H7 (cell line): ENCODE measurements around the gene WNT9A. TPM values are rescaled to one million over a fixed set of nuclear protein-coding genes. Genes with fewer than 3 reads are reported as not detected.

Experiments used
- DNase-seq: peaks from one replicate; pipeline ENCODE4 v3.0.0; 2012
- H3K27me3 ChIP-seq: 2 replicates; pipeline ENCODE4 v1.6.0; 2011; ENCODE audit warnings: mild to moderate bottlenecking, low read length; ENCODE audit not compliant: control insufficient read depth, insufficient read depth
- H3K36me3 ChIP-seq: replicated peaks from 2 replicates; pipeline ENCODE4 v1.5.1; 2011; ENCODE audit warnings: low read length; ENCODE audit not compliant: control insufficient read depth, insufficient read depth
- H3K4me3 ChIP-seq: 2 replicates; pipeline ENCODE4 v1.5.1; 2011; ENCODE audit warnings: low read depth, mild to moderate bottlenecking, control low read depth, low read length, moderate library complexity; ENCODE audit not compliant: insufficient read depth
- total RNA-seq: library from RNA; depleted of rRNA; stranded (reverse); fragments of >200 nt; shearing (Covaris generic); gene quantifications from 2 replicates; pipeline ENCODE4 v1.2.3, GENCODE V29; 2014

WNT9A gene
- total RNA-seq, 1 experiment from 2014 or later, result 3.2 TPM

DNA sequence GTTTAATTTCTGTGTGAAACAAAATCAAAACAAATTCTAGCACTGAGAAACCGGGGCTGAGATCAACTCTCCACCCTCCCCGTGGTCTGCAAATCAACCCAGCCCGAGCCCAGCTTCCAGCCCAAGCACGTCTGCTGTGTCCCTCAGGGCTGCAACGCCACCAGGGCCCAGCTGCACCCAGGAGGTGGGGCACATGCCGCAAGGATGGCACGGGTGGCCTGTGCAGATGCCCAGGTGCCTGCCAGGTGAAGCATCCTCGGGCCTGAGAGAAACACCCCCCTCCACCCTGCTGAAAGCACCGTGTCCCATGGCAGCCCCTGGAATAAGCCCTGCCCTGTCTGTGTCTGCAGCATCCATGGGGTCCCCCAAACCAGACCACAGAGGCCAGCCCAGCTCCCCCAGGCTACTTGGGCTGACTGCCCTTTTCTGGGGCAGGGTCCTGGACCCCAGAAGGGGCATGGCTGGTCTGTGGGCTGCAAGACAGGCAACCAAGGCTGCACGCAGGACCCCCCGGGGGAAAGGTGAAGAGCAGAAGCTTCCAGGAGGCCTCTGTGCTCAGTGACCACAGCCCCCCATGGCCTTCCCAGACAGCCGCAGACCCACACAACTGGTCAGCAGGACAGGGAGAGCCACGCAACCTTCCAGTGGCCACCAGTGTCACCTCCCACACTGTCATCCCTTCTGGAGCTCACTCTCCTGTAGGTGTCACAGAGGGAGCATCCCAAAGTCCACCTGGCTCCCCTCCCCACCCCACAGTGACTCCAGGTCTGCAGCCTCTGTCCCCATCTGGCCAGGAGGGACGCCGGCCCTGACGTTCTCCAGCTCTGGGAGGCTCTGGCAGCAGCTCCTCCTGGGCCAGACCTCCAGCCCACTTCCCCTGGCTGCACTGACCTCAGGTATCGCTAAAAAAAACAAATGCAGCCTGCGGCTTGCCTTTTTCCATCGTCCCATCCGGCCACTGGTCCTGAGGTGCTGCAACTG lies 7.7 kb downstream of the WNT9A start:
- Histone ChIP-seq H3K36me3 (no peaks in the 10 kb centered on the region; the same call in 1 of the 2 replicates), H3K27me3 (no peaks in the 10 kb centered on the region), H3K4me3 (no peak overlapping the region)
- DNase-seq, result peak; percentile 26

DNA sequence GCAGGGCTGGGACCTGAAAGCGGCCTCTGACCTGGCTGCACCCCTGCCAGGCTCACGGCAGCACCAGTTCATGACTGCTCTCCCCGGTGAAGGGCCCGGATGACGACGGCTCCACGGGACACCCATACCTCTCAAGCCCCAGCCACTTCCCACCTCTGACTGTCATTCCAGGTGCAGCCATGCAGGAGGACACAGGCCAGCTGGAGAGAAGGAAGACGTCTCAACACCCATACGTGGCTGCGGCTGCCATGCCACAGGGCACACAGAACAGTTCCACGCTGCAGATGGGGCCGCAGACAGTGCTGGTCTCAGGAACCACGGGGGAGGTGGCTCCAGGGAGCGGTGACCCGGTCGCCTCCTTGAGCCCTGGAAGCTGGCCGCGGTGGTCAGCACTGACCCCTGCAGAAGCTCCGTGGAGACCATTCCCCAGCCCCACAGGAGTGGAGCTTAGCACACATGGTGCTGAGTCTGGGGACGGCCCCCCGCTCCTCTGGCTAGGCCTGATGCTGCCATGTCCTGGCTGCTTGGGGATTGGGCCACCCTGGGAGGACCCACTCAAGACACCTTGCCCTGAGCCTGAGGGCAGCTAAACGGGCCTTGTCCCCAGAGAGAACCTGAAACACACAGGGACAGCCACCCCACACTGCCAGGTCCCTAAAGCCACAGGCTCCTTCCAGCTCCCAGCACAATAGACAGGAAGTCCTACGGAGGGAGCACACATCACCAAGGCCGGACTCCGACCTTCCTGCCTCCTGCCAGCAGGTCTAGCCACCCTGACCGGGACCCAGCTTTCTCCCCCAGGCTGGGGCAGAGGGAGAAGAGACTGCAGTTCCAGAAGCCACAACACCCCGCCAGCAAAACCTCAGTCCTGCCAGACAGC lies 8.6 kb downstream of the WNT9A start:
- Histone ChIP-seq H3K27me3 (no peaks in the 10 kb centered on the region), H3K4me3 (no peak overlapping the region), H3K36me3 (no peaks in the 10 kb centered on the region; the same call in 1 of the 2 replicates)
- DNase-seq, result peak; percentile 41

DNA sequence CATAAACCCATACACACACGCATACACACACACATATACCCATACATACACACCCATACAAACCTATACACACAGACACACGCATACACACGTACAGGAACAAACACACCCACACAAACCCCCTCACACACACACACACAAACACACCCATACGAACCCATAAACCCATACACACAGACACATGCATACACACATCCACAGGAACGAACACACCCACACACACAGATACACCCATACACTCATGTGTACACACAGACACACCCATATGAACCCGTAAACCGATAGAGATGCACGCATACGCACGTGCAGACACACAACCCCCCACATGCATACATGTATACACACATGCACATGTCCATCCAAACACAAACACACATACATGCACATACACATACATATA lies 9.5 kb downstream of the WNT9A start:
- no peaks in the 10 kb centered on the region; the same call in 1 of the 2 replicates for H3K36me3 ChIP-seq
- no peak for DNase-seq
- no peak overlapping the region for H3K4me3 ChIP-seq
- no peaks in the 10 kb centered on the region for H3K27me3 ChIP-seq

GRCh38 chr1:227937838-227938145 lies 9.9 kb downstream of the WNT9A start:
- peak; percentile 15 for DNase-seq
- H3K27me3 ChIP-seq, result no peaks in the 10 kb centered on the region
- H3K36me3 ChIP-seq, result no peaks in the 10 kb centered on the region; the same call in 1 of the 2 replicates
- no peak overlapping the region for H3K4me3 ChIP-seq

DNA sequence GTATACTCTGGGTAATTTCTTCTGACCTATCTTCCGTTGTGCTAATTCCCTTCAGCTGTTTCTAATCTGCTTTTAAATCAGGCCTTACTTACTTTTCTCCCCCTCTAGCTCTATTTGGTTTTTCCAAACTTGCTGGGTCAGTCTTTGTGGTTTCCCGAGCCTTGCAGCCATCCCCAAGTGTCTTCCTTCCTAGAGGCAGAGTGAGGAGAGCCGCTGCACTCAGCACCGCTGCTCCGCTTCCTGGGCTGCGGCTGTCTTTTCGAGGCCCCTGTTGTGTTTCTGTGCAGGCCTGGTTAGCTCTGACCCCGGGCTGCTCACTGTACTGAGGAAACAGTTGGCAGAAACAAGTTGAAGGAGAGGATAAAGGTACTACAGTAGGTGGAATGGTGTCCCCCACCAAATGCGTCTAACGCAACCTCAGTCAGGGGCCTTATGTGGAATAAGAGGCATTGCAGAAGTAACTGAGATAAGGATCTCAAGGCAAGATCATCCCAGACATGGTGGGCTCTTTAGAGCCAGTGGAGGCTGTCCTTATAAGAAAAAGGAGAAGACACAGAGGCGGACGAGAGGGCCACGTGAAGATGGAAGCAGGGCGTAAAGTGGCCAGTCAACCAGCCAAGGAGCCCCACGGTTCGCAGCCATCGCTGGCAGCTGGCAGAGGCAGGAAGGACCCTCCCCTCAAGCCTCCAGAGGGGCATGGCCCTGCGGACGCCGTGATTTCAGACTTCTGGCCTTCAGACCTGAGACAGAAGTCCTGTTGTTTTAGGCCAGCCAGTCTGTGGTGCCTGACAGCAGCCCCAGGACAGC lies 10.5 kb downstream of the WNT9A start:
- peak; percentile 6 for DNase-seq
- no peak overlapping the region for H3K4me3 ChIP-seq
- H3K27me3 ChIP-seq, result no peaks in the 10 kb centered on the region
- H3K36me3 ChIP-seq, result no peaks in the 10 kb centered on the region; the same call in 1 of the 2 replicates

DNA sequence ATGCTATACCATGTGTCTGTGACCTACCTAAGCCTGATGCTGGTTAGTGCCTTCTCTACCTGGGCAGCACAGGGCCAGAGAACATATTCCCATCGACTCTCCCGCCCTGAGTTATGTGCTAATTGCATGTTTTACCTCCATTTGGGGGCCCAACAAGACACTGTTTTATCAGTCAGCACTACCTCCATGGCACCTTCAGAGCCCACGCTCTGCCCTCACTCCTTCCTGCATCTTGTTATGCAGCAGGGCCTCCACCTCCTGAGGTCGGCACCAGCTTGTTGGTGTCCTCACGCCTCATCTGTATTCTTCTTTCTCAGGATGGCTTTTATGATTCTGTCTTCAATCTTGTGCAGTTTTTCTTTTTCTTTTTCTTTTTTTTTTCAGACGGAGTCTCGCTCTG lies 11.9 kb downstream of the WNT9A start:
- H3K27me3 ChIP-seq, result no peaks in the 10 kb centered on the region
- DNase-seq, result peak; percentile 1
- H3K4me3 ChIP-seq, result no peak overlapping the region
- no peaks in the 10 kb centered on the region; the same call in 1 of the 2 replicates for H3K36me3 ChIP-seq

DNA sequence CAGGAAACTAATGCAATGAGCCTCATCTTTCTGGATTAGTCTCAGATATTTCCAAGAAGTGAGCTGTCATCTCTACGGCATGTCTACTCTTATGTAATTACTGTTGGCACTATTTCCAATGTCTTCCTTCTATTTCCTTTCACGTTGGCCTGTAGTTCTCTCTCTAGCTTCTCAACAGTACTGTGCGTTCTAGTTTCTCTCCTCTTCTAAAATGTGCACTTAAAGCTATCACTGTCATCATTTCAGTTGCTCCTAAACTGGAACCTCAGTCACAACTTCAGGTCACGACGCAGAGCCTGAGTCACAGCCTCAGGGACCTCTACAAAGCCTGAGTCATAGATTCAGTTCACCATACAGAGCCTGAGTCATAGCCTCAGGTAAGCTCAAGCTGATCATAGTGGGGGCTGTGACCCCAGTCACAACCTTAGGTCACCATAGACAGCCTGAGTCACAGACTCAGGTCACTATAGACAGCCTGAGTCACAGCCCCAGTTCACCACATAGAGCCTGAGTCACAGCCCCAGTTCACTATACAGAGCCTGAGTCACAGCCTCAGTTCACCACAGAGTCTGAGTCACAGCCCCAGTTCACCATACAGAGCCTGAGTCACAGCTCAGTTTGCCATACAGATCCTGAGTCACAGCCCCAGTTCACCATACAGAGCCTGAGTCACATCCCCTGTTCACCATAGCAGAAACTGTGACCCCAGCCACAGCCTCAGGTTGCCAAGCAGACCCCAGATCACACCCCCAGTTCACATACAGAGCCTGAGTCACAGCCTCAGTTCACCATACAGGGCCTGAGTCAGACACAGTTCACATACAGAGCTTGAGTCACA lies 13.0 kb downstream of the WNT9A start:
- DNase-seq, result no peak
- no peak overlapping the region for H3K4me3 ChIP-seq
- no peaks in the 10 kb centered on the region; the same call in 1 of the 2 replicates for H3K36me3 ChIP-seq
- H3K27me3 ChIP-seq, result no peaks in the 10 kb centered on the region

GRCh38 chr1:227929751-227930472 lies 17.8 kb downstream of the WNT9A start:
- Histone ChIP-seq H3K4me3 (no peak overlapping the region), H3K36me3 (no peaks in the 10 kb centered on the region), H3K27me3 (no peaks in the 10 kb centered on the region)
- no peak for DNase-seq

- DNase-seq, result peak; percentile 18
- no peak overlapping the region for H3K4me3 ChIP-seq
- no peaks in the 10 kb centered on the region for H3K36me3 ChIP-seq
- H3K27me3 ChIP-seq, result no peaks in the 10 kb centered on the region
These were observed 18.8 kb downstream of the WNT9A start for GRCh38 chr1:227928811-227929375.

- no peaks in the 10 kb centered on the region for H3K27me3 ChIP-seq
- no peaks in the 10 kb centered on the region for H3K36me3 ChIP-seq
- no peak overlapping the region for H3K4me3 ChIP-seq
- DNase-seq, result peak; percentile 51
These were observed 19.6 kb downstream of the WNT9A start for GRCh38 chr1:227927971-227928741.

- Histone ChIP-seq H3K4me3 (no peak overlapping the region), H3K36me3 (no peaks in the 10 kb centered on the region), H3K27me3 (no peaks in the 10 kb centered on the region)
- peak; percentile 49 for DNase-seq
These were observed 20.5 kb downstream of the WNT9A start for GRCh38 chr1:227926896-227927885.
